AG09309 (cell line): ENCODE measurements around the gene PGM2.

Experiments
- DNase-seq: peaks from one replicate; pipeline ENCODE4 v3.0.0-alpha.2; 2010; ENCODE audit warnings: low read depth
- H3K4me3 ChIP-seq: 2 replicates; pipeline ENCODE4 v1.5.1; 2011; ENCODE audit warnings: mild to moderate bottlenecking, low read depth, low read length, moderate library complexity; ENCODE audit not compliant: control insufficient read depth
- TF ChIP-seq, protein P1 (sequence below): IDR thresholded peaks from 2 replicates; pipeline ENCODE4 v1.5.1; 2011; ENCODE audit warnings: mild to moderate bottlenecking, low read depth, low read length, inconsistent platforms; ENCODE audit not compliant: insufficient read depth, control insufficient read depth; ENCODE audit errors: missing control alignments

Gene PGM2

DNA sequence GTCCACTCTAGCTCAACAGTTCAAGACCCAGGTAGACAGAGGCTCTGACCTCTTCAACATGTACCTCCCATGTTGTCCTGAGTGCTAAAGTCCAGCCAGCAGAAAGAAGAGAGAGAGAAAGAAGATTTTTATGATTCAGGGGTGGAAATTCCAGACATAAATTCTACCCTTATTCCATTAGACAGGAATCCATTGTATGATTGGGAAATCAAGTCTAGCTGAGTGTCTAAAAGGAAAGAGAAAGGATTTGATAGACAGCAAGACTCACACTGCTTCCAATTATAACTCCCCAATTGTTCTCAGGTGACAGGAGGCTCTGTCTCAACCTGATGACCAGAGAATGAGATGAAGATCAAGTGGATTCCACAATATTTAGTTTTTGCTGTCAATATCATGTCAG lies 27.9 kb upstream of the PGM2 start:
- DNase-seq: no peak
- H3K4me3 ChIP-seq: no peak overlapping the region
- TF ChIP-seq, protein P1, sequence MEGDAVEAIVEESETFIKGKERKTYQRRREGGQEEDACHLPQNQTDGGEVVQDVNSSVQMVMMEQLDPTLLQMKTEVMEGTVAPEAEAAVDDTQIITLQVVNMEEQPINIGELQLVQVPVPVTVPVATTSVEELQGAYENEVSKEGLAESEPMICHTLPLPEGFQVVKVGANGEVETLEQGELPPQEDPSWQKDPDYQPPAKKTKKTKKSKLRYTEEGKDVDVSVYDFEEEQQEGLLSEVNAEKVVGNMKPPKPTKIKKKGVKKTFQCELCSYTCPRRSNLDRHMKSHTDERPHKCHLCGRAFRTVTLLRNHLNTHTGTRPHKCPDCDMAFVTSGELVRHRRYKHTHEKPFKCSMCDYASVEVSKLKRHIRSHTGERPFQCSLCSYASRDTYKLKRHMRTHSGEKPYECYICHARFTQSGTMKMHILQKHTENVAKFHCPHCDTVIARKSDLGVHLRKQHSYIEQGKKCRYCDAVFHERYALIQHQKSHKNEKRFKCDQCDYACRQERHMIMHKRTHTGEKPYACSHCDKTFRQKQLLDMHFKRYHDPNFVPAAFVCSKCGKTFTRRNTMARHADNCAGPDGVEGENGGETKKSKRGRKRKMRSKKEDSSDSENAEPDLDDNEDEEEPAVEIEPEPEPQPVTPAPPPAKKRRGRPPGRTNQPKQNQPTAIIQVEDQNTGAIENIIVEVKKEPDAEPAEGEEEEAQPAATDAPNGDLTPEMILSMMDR: no peak

DNA sequence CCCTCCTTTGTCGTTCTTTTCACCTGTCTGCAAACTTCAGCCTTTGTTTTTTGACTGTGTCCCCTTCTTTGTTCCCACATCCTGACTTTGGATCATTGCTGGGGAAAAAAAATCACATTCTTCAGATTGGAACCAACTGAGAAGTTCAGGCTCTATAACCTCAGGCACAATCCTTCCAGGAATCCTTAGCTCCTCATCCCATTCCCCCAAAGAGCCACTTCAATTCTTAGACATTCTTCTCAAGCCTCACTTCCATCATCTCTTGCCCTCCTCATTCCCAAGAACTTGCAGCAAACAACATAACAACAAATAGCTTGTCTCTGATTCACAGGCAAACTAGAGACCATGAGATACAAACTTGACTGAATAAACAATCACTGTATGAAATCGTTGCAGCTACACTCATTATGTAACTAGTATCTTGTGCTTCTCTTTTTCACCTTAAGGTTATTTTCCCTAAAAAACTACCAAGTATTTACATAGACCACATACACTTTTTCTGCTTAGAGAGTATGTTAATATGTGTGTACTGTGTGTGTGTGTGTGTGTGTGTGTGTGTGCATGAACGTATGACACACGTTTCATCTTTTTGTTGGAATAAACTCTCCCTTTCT lies 26.4 kb upstream of the PGM2 start:
- H3K4me3 ChIP-seq: no peak overlapping the region
- TF ChIP-seq, protein P1: no peak
- no peak for DNase-seq

DNA sequence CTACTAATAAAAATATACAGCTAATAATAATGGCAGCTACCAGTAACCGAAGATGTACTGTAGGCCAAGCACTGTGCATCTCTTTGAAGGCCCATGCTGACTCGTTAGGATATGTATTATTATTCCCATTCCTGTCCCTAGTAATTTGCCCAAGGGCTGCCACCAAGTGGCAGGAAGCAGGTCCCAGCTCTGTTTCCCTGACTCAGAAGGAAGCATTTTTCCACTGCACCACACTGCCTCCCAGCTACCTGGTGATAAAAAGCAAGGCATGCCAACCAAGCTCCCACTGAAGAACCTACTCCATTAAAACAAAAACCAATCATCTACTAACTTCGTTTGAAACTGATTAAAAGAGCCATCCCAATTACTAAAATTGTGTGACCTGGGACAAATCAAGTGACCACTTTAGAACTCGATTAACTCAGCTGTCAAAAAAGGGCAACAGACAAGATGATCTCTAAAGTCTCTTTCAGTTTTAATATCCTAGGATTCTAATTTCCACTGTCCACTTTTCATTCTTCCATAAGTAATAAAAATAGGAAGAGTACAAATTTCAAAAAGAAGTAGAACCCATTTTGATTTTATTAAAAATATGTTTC lies 24.3 kb upstream of the PGM2 start:
- TF ChIP-seq, protein P1: peak; percentile 51
- no peak overlapping the region for H3K4me3 ChIP-seq
- no peak for DNase-seq

DNA sequence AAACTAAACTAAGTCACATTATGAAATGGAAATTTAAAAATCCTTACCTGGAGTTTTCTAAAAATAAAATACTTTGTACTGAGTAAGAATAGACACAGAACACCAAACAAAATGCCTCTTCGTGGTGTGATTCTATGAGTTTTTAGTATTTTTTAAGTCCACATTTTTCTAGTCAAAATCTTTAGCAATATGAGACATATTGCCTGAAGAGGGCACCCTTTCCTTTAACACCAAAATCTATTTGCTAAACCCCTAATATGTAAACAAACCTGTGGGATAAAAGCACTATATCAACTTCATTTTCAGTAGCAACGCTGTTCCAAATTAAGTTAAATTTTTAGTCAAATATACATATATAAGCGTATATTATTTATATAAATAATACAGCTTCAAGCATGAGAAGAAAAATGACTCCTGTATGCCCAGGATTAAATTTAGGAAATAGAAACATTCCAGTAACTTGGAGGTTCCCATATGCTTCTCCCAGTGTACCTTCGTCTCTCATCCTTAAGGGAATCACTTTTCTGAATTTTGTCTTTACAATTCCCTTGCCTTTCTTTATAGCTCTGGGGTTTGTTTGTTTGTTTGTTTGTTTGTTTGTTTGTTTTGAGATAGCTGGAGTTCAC lies 23.0 kb upstream of the PGM2 start:
- peak; percentile 45 for DNase-seq
- no peak overlapping the region for H3K4me3 ChIP-seq
- TF ChIP-seq, protein P1: peak; percentile 36

DNA sequence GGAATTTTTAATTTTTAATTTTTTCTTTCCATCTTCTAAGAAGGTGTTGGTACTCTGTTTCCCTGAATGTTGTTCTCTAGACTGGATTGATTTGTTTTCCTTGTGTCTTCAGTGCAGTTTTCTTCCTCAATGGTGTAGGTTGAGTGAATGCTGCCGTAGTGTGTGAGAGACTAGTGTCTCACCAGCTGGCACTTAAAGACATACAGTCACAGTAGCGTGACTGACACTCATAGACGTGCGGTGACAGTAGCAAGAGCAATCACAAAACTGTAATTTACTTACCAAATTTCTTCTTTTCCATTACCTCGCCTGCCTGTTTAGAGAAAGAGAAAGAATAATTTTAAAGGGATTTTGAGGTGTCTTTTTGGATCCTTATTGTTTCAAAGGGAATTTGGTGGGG lies 21.4 kb upstream of the PGM2 start:
- TF ChIP-seq, protein P1: no peak
- no peak for DNase-seq
- no peak overlapping the region for H3K4me3 ChIP-seq

GRCh38 chr4:37812713-37813112 lies 13.8 kb upstream of the PGM2 start:
- TF ChIP-seq, protein P1: no peak
- no peak for DNase-seq
- no peak overlapping the region for H3K4me3 ChIP-seq
